ENCODE data around the gene COL19A1. TPM values are rescaled to one million over a fixed set of nuclear protein-coding genes. Genes with fewer than 3 reads are reported as not detected.

The COL19A1 gene
- total and polyA plus RNA-seq, 2 of the 13 experiments (the other 11 are each of a cell fraction or from before 2014, with no cell fraction given), result not detected

DNA sequence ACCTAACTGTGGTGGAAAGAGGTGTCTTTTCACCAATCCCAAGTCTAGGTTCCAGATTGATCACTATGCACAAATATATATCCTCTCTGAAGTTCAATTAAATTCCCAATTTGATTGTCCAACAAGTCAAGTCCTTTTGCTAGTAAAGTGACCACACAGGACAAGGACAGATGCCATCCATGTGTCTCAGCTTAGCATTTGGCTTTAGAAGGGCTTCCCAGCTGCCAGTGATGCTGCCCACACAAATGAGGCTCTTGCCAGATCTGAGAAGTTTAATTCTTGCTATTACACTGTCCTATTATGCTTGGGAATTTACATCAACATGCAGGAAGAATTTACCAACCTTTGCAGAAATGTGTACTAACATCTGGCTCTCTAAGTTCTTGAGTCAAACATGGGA is 328.1 kb downstream of the COL19A1 start:
- FAIRE-seq (no peak), ATAC-seq (no peak), DNase-seq (ENCODE audit: low spot score) (no peak)
- no TSS peak for BruUV-seq (replicated peaks)
- Histone ChIP-seq H3K4me3 (replicated peaks in 1 of 3; ENCODE audit: insufficient read depth in 1 of 3, low read depth in 2 of 3, low read length in 3 of 3) (no peak overlapping the region), H3K36me3 (replicated peaks in 1 of 2; ENCODE audit: control insufficient read depth in 1 of 2, insufficient read depth in 2 of 2, low read length in 2 of 2) (no peaks in the 10 kb centered on the region), H2AFZ (ENCODE audit: low read length) (no peak overlapping the region), H3K9ac (ENCODE audit: insufficient read depth, low read depth, low read length) (no peak overlapping the region), H3K79me2 (ENCODE audit: insufficient read depth, low read length) (no peaks in the 10 kb centered on the region), H4K20me1 (ENCODE audit: insufficient read depth, low read length) (no peaks in the 10 kb centered on the region), H3K27ac (ENCODE audit: extremely low read length, insufficient read depth, low read length) (no peak overlapping the region), H3K9me3 (ENCODE audit: low read length) (no peaks in the 10 kb centered on the region), H3K4me2 (ENCODE audit: low read depth, low read length) (no peak overlapping the region), H3K4me1 (ENCODE audit: insufficient read depth, low read length) (no peaks in the 10 kb centered on the region), H3K27me3 (ENCODE audit: control insufficient read depth in 1 of 2, insufficient read depth in 2 of 2, low read length in 2 of 2) (peaks cover 0 to 6% of the 10 kb centered on the region in 2 experiments; a peak in 2 of 5 replicates)
- CTCF ChIA-PET (ENCODE audit: low intra/inter-chr PET ratio, low total read pairs), result no interaction called here
- in situ Hi-C loops (cut with HindIII; ENCODE audit: extremely low pct_ligation_motif_present, low pct_unique_long_range_greater_than_20kb) (no loop called here), intact Hi-C loops (cut with micrococcal nuclease; ENCODE audit: unreplicated experiment) (no loop called here)
- POLR2A ChIA-PET, result no interaction called here
- no peak for TF ChIP-seq ARID2 (CRISPR knock-in tag; IDR thresholded peaks at IDR 0.05; ENCODE audit: borderline replicate concordance)
- TF ChIP-seq HMG20B (CRISPR knock-in tag; conservative IDR thresholded peaks at IDR 0.05), result no peak
- TF ChIP-seq MEIS2 (CRISPR knock-in tag; IDR thresholded peaks at IDR 0.05), result no peak
- TF ChIP-seq SMAD9 (CRISPR knock-in tag; IDR thresholded peaks at IDR 0.05), result no peak
- no peak for TF ChIP-seq ZKSCAN8 (CRISPR knock-in tag; IDR thresholded peaks at IDR 0.05; ENCODE audit: borderline replicate concordance)
- no peak for TF ChIP-seq SP140L (CRISPR knock-in tag; IDR thresholded peaks at IDR 0.05; ENCODE audit: borderline replicate concordance)
- no peak for TF ChIP-seq NCOA5 (CRISPR knock-in tag; IDR thresholded peaks at IDR 0.05)
- TF ChIP-seq ZNF724P (CRISPR knock-in tag; IDR thresholded peaks at IDR 0.05; ENCODE audit: borderline replicate concordance), result no peak
- no peak for TF ChIP-seq CREBL2 (CRISPR knock-in tag; IDR thresholded peaks at IDR 0.05; ENCODE audit: borderline replicate concordance)
- TF ChIP-seq HOXA3 (CRISPR knock-in tag; IDR thresholded peaks at IDR 0.05), result no peak
- no peak for TF ChIP-seq GMEB1 (CRISPR knock-in tag; IDR thresholded peaks at IDR 0.05; ENCODE audit: borderline replicate concordance)
- TF ChIP-seq, protein P1, sequence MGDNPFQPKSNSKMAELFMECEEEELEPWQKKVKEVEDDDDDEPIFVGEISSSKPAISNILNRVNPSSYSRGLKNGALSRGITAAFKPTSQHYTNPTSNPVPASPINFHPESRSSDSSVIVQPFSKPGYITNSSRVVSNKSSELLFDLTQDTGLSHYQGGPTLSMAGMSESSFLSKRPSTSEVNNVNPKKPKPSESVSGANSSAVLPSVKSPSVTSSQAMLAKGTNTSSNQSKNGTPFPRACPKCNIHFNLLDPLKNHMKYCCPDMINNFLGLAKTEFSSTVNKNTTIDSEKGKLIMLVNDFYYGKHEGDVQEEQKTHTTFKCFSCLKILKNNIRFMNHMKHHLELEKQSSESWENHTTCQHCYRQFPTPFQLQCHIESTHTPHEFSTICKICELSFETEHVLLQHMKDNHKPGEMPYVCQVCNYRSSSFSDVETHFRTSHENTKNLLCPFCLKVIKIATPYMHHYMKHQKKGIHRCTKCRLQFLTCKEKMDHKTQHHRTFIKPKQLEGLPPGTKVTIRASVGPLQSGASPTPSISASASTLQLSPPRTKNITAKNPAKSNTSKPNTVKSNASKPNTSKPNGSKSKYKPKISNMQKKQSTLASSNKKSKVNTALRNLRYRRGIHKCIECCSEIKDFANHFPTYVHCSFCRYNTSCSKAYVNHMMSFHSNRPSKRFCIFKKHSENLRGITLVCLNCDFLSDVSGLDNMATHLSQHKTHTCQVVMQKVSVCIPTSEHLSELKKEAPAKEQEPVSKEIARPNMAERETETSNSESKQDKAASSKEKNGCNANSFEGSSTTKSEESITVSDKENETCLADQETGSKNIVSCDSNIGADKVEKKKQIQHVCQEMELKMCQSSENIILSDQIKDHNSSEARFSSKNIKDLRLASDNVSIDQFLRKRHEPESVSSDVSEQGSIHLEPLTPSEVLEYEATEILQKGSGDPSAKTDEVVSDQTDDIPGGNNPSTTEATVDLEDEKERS (CRISPR knock-in tag; IDR thresholded peaks at IDR 0.05), result no peak
- no peak for TF ChIP-seq SIX4 (CRISPR knock-in tag; IDR thresholded peaks at IDR 0.05)
